Measurements from ENCODE around the gene RPL5. TPM values are rescaled to one million over a fixed set of nuclear protein-coding genes. Genes with fewer than 3 reads are reported as not detected.

RPL5 gene
- polyA plus RNA-seq, 1 donor from 2014 or later: 1,645 TPM

DNA sequence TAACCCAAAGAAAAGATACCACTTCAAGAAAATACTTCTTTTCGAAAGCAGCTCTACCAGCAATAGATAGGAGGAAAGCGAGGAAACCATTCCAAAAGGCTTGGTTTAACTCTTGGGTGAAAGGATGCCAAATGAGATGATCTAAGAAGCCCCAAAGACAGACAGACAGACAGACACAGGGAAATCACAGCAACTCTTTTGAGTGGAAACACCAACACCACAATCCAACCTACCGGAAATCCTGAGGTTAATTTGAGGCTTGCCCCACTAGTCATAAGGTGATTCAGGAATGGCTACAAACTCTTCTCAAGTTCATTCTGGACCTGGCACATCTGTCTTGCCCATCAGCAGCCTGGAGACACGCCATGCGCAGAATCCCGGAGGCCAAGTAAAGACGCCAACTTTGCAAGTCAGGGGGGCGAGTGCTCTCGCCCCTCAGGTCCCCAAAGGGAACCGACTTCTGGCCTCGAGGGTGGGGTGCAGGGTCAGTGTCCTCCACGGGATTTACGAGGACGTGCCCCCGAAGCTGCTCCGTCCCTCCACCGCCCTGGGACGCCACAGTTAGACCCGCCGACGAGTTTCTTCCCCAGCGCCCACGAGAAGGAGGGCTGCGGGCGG lies 47.7 kb upstream of the RPL5 start:
- peaks cover 10% of the 10 kb centered on the region for H3K79me2 ChIP-seq (replicated peaks; ENCODE audit: insufficient read depth, low read length)
- H2AFZ ChIP-seq (ENCODE audit: low read depth, low read length): peak overlapping the region; percentile 14

DNA sequence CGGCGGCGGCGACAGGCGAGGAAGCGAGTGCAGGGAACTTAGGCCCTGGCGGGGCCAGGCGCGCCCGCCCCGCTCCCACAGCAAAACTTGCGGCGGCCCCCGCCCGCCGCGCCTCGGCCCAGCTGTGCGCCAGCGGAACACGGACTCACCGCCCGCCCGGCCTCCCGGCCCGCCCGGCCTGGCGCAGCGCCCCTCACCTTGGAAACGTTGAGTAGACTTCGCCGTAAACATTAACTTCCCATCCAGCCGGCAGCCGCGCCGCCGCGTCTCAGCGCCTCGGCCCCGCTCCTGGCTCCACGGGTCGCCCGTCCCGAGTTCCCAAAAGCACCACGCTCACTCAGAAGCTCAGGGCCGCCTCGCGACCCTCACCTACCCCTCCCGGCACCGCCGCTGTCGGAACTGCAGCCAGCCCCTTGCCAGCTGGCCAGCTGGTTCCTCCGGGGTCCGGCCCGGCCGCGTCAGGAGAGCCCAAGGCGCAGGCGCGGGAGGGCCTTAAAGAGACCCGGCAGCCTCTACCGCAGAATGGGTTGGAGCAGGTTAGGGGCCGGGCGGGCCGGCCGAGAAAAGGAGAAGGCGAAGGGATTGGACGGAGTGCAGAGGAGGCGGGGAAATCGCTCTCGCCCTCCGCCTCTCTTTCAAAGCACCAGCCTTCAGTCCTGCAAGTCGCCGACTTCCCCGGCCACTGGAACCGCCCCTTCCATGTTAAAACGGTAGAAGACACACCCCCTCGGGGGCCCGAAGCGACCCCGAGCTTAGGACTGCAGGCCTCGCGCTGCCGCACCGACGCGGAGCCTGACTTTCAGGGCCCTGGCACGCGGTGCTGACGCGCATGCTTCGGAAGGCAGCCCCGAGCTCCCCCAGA lies 47.0 kb upstream of the RPL5 start, which contains the start of gene EVI5:
Gene EVI5, minus strand, starts transcription at position 470 of the 862 bp plus-strand sequence. CDS start 48,562 bp downstream, outside the sequence.
- H3K9ac ChIP-seq (ENCODE audit: low read length): peak within 1 kb of the TSS; percentile 72
- H4K20me1 ChIP-seq (ENCODE audit: insufficient read depth): no peaks in the 10 kb centered on the region
- no peaks in the 10 kb centered on the region for H3F3A ChIP-seq (ENCODE audit: insufficient read depth, low read length, poor library complexity, severe bottlenecking)
- H3K79me2 ChIP-seq (replicated peaks; ENCODE audit: insufficient read depth, low read length): peaks cover 10% of the 10 kb centered on the region
- no peaks in the 10 kb centered on the region for H3K9me3 ChIP-seq (ENCODE audit: low read length)
- H3K27me3 ChIP-seq (ENCODE audit: insufficient read depth, low read depth, low read length): no peaks in the 10 kb centered on the region
- H3K9me2 ChIP-seq (ENCODE audit: insufficient read depth, low read length): no peaks in the 10 kb centered on the region
- H3K4me3 ChIP-seq (ENCODE audit: low read length): peak within 1 kb of the TSS; percentile 98
- no peaks in the 10 kb centered on the region for H3K36me3 ChIP-seq (ENCODE audit: insufficient read depth, low read length)
- peak within 1 kb of the TSS; percentile 66 for H3K4me2 ChIP-seq (ENCODE audit: low read length)
- peak within 1 kb of the TSS; percentile 90 for H2AFZ ChIP-seq (ENCODE audit: low read depth, low read length)
- peak within 1 kb of the TSS; percentile 65 for H3K27ac ChIP-seq (ENCODE audit: low read length)
- TF ChIP-seq EP300 (conservative IDR thresholded peaks at IDR 0.05; ENCODE audit: poor library complexity, severe bottlenecking) (no peak), TAF1 (IDR thresholded peaks at IDR 0.05; ENCODE audit: low read depth) (peak; percentile 27), EZH2 (IDR thresholded peaks at IDR 0.05; ENCODE audit: borderline replicate concordance, insufficient read depth, low read length, poor library complexity, severe bottlenecking) (no peak), POLR2AphosphoS5 (IDR thresholded peaks at IDR 0.05) (peak; percentile 58), SMC3 (conservative IDR thresholded peaks at IDR 0.05; ENCODE audit: poor library complexity) (no peak), RAD21 (conservative IDR thresholded peaks at IDR 0.05) (no peak)
- TF ChIP-seq, protein P1, sequence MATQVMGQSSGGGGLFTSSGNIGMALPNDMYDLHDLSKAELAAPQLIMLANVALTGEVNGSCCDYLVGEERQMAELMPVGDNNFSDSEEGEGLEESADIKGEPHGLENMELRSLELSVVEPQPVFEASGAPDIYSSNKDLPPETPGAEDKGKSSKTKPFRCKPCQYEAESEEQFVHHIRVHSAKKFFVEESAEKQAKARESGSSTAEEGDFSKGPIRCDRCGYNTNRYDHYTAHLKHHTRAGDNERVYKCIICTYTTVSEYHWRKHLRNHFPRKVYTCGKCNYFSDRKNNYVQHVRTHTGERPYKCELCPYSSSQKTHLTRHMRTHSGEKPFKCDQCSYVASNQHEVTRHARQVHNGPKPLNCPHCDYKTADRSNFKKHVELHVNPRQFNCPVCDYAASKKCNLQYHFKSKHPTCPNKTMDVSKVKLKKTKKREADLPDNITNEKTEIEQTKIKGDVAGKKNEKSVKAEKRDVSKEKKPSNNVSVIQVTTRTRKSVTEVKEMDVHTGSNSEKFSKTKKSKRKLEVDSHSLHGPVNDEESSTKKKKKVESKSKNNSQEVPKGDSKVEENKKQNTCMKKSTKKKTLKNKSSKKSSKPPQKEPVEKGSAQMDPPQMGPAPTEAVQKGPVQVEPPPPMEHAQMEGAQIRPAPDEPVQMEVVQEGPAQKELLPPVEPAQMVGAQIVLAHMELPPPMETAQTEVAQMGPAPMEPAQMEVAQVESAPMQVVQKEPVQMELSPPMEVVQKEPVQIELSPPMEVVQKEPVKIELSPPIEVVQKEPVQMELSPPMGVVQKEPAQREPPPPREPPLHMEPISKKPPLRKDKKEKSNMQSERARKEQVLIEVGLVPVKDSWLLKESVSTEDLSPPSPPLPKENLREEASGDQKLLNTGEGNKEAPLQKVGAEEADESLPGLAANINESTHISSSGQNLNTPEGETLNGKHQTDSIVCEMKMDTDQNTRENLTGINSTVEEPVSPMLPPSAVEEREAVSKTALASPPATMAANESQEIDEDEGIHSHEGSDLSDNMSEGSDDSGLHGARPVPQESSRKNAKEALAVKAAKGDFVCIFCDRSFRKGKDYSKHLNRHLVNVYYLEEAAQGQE (IDR thresholded peaks at IDR 0.05; ENCODE audit: borderline replicate concordance): peak; percentile 18
- TF ChIP-seq, protein P2, sequence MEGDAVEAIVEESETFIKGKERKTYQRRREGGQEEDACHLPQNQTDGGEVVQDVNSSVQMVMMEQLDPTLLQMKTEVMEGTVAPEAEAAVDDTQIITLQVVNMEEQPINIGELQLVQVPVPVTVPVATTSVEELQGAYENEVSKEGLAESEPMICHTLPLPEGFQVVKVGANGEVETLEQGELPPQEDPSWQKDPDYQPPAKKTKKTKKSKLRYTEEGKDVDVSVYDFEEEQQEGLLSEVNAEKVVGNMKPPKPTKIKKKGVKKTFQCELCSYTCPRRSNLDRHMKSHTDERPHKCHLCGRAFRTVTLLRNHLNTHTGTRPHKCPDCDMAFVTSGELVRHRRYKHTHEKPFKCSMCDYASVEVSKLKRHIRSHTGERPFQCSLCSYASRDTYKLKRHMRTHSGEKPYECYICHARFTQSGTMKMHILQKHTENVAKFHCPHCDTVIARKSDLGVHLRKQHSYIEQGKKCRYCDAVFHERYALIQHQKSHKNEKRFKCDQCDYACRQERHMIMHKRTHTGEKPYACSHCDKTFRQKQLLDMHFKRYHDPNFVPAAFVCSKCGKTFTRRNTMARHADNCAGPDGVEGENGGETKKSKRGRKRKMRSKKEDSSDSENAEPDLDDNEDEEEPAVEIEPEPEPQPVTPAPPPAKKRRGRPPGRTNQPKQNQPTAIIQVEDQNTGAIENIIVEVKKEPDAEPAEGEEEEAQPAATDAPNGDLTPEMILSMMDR (IDR thresholded peaks at IDR 0.05; ENCODE audit: poor library complexity, severe bottlenecking): peak; percentile 61

More for the DNA sequence above, 47.7 kb upstream of the RPL5 start:
- Histone ChIP-seq H3K9me2 (ENCODE audit: insufficient read depth, low read length) (no peaks in the 10 kb centered on the region), H3K36me3 (ENCODE audit: insufficient read depth, low read length) (no peaks in the 10 kb centered on the region), H3K27me3 (ENCODE audit: insufficient read depth, low read depth, low read length) (no peaks in the 10 kb centered on the region), H3K9me3 (ENCODE audit: low read length) (no peaks in the 10 kb centered on the region), H3K4me3 (ENCODE audit: low read length) (peak overlapping the region; percentile 98), H3F3A (ENCODE audit: insufficient read depth, low read length, poor library complexity, severe bottlenecking) (no peaks in the 10 kb centered on the region), H4K20me1 (ENCODE audit: insufficient read depth) (no peaks in the 10 kb centered on the region), H3K27ac (ENCODE audit: low read length) (no peak overlapping the region), H3K4me2 (ENCODE audit: low read length) (peak overlapping the region; percentile 66), H3K9ac (ENCODE audit: low read length) (peak overlapping the region; percentile 72)
- TF ChIP-seq EZH2 (IDR thresholded peaks at IDR 0.05; ENCODE audit: borderline replicate concordance, insufficient read depth, low read length, poor library complexity, severe bottlenecking) (no peak), POLR2AphosphoS5 (IDR thresholded peaks at IDR 0.05) (no peak), TAF1 (IDR thresholded peaks at IDR 0.05; ENCODE audit: low read depth) (no peak), RAD21 (conservative IDR thresholded peaks at IDR 0.05) (no peak), EP300 (conservative IDR thresholded peaks at IDR 0.05; ENCODE audit: poor library complexity, severe bottlenecking) (no peak), MXI1 (conservative IDR thresholded peaks at IDR 0.05; ENCODE audit: poor library complexity, severe bottlenecking) (no peak)
- TF ChIP-seq, protein P1 (IDR thresholded peaks at IDR 0.05; ENCODE audit: borderline replicate concordance): no peak
- TF ChIP-seq, protein P2 (IDR thresholded peaks at IDR 0.05; ENCODE audit: poor library complexity, severe bottlenecking): no peak

Measured in neural cell (in vitro differentiated cells).